NT2/D1 (cell line): Measurements from ENCODE around the gene MAP3K20.
"Not testable (repeated sequence)": the region's sequence is repeated elsewhere in the genome, so short reads cannot be mapped to it uniquely, and the experiment has no call there.

ENCODE experiments used
- DNase-seq: peaks from one replicate; pipeline ENCODE4 v3.0.0-alpha.2; 2011; ENCODE audit warnings: low read depth, low spot score
- H3K27me3 ChIP-seq: 2 replicates; pipeline ENCODE4 v1.6.0; 2011; ENCODE audit warnings: mild to moderate bottlenecking; ENCODE audit not compliant: insufficient read length, insufficient read depth
- H3K36me3 ChIP-seq: 2 replicates; pipeline ENCODE4 v1.6.1; 2011; ENCODE audit warnings: mild to moderate bottlenecking, low read length, mixed read lengths; ENCODE audit not compliant: insufficient read depth, insufficient read length
- H3K4me1 ChIP-seq: 2 replicates; pipeline ENCODE4 v1.5.1; 2011; ENCODE audit not compliant: insufficient read depth, insufficient read length
- H3K4me3 ChIP-seq: 2 replicates; pipeline ENCODE4 v1.5.1; 2011; ENCODE audit warnings: low read depth; ENCODE audit not compliant: insufficient read length
- H3K9ac ChIP-seq: 2 replicates; pipeline ENCODE4 v1.6.0; 2011; ENCODE audit warnings: low read depth; ENCODE audit not compliant: insufficient read length
- H3K9me3 ChIP-seq: 2 replicates; pipeline ENCODE4 v1.5.1; 2011; ENCODE audit warnings: mild to moderate bottlenecking, low read length; ENCODE audit not compliant: insufficient read depth
- SUZ12 ChIP-seq: IDR thresholded peaks from 2 replicates; pipeline ENCODE4 v1.6.1; 2011; ENCODE audit not compliant: insufficient read length, insufficient read depth; ENCODE audit errors: extremely low read depth
- YY1 ChIP-seq: IDR thresholded peaks from 2 replicates; pipeline ENCODE4 v1.6.1; 2011; ENCODE audit not compliant: insufficient read length, insufficient read depth
- ZNF274 ChIP-seq: IDR thresholded peaks from 2 replicates; pipeline ENCODE4 v1.6.1; 2011; ENCODE audit warnings: mild to moderate bottlenecking, low read depth, low read length

MAP3K20 gene

GRCh38 chr2:173278794-173279526, 203.3 kb downstream of the MAP3K20 start:
- Histone ChIP-seq H3K9me3 (peaks cover 24% of the 10 kb centered on the region), H3K4me1 (no peaks in the 10 kb centered on the region), H3K9ac (no peak overlapping the region), H3K4me3 (no peak overlapping the region), H3K36me3 (no peaks in the 10 kb centered on the region), H3K27me3 (no peaks in the 10 kb centered on the region)
- no peak for TF ChIP-seq SUZ12
- TF ChIP-seq YY1 = no peak
- no peak for TF ChIP-seq ZNF274
- DNase-seq = no peak

- peaks cover 24% of the 10 kb centered on the region for H3K9me3 ChIP-seq
- no peaks in the 10 kb centered on the region for H3K27me3 ChIP-seq
- H3K36me3 ChIP-seq = no peaks in the 10 kb centered on the region
- no peak overlapping the region for H3K9ac ChIP-seq
- no peaks in the 10 kb centered on the region for H3K4me1 ChIP-seq
- TF ChIP-seq YY1 (no peak), SUZ12 (no peak), ZNF274 (no peak)
- no peak overlapping the region for H3K4me3 ChIP-seq
- no peak for DNase-seq
Measured at GRCh38 chr2:173279527-173279868, 203.9 kb downstream of the MAP3K20 start.

DNA sequence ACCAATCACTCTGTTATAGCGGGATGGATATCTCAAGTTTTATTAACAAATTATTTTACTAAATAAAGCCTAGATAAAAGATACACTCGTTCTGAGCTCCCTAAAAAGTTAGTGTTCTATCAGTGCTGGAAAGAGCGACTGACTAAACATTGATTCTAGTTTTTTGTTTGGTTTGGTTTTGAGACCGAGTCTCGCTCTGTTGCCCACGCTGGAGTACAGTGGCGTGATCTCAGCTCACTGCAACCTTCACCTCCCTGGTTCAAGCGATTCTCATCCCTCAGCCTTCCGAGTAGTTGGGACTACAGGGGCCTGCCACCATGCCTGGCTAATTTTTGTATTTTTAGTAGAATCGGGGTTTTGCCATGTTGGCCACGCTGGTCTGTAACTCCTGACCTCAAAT, 205.2 kb downstream of the MAP3K20 start:
- Histone ChIP-seq H3K4me3 (no peak overlapping the region), H3K27me3 (no peaks in the 10 kb centered on the region), H3K4me1 (no peaks in the 10 kb centered on the region), H3K9ac (no peak overlapping the region), H3K36me3 (no peaks in the 10 kb centered on the region), H3K9me3 (peaks cover 24% of the 10 kb centered on the region)
- TF ChIP-seq ZNF274 (no peak), YY1 (no peak), SUZ12 (no peak)
- DNase-seq = no peak

DNA sequence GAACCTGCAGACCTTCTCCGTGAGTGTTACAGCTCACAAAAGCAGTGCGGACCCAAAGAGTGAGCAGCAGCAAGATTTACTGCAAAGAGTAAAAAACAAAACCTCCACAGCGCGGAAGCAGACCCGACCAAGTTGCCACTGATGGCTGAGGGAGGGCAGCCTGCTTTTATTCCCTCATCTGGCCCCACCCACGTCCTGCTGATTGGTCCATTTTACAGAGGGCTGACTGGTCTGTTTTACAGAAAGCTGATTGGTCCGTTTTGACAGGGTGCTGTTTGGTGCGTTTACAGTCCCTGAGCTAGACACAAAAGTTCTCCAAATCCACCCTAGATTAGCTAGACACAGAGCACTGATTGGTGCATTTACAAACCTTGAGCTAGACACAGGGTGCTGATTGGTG, 206.3 kb downstream of the MAP3K20 start:
- not testable (repeated sequence) for DNase-seq, H3K36me3 ChIP-seq, H3K9ac ChIP-seq, H3K4me1 ChIP-seq, H3K4me3 ChIP-seq, H3K27me3 ChIP-seq
- H3K9me3 ChIP-seq = peaks cover 24% of the 10 kb centered on the region

DNA sequence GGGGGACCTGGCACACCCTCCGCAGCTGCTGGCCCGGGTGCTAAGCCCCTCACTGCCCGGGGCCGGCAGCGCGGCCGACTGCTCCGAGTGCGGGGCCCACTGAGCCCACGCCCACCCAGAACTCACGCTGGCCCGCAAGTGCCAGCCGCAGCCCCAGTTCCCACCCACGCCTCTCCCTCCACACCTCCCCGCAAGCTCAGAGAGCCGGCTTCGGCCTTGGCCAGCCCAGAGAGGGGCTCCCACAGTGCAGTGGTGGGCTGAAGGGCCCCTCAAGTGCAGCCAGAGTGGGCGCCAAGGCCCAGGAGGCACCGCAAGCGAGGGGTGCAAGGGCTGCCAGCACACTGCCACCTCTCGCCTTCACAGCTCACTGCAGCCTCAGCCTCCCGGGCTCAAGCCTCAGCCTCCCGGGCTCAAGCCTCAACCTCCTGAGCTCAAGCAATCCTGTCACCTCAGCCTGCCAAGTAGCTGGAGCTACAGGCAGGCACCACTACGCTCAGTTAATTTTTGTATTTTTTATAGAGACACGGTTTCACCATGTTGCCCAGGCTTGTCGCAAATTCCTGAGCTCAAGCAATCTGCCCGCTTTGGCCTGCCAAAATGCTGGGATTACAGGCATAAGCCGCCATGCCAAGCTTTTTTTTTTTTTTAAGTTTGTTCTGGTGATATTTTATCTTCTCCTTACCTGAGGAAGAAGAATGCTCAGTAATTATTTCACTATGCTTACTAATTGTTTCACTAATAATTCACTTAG, 207.3 kb downstream of the MAP3K20 start:
- H3K4me3 ChIP-seq = no peak overlapping the region
- H3K9ac ChIP-seq = no peak overlapping the region
- no peaks in the 10 kb centered on the region for H3K27me3 ChIP-seq
- peaks cover 24% of the 10 kb centered on the region for H3K9me3 ChIP-seq
- H3K36me3 ChIP-seq = no peaks in the 10 kb centered on the region
- TF ChIP-seq SUZ12 (no peak), YY1 (no peak), ZNF274 (no peak)
- H3K4me1 ChIP-seq = no peaks in the 10 kb centered on the region
- no peak for DNase-seq

- TF ChIP-seq SUZ12 (no peak), ZNF274 (no peak), YY1 (no peak)
- Histone ChIP-seq H3K9me3 (peaks cover 26% of the 10 kb centered on the region), H3K27me3 (no peaks in the 10 kb centered on the region), H3K9ac (no peak overlapping the region), H3K36me3 (no peaks in the 10 kb centered on the region), H3K4me1 (no peaks in the 10 kb centered on the region), H3K4me3 (no peak overlapping the region)
- no peak for DNase-seq
Measured at GRCh38 chr2:173286153-173286809, 210.6 kb downstream of the MAP3K20 start.

DNA sequence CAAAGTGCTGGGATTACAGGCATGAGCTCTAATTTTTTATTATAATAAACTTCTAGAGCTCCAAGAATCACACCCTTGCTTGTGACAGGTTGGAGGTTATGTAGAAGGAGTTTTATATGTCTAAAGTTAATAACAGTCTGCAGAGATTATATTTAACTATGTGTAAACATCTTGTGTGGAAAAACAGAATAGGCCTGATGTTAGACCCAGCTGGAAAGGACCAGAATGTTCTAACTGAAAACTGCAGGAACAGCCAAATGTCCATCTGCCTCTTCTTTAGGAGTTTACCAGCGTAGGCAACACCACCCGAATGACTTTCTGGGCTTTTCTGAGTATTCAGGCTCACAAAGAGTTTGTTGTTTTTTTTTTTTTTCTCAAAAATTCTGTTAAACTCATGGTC, 211.9 kb downstream of the MAP3K20 start:
- Histone ChIP-seq H3K36me3 (no peaks in the 10 kb centered on the region), H3K4me1 (no peaks in the 10 kb centered on the region), H3K9ac (no peak overlapping the region), H3K27me3 (no peaks in the 10 kb centered on the region), H3K4me3 (no peak overlapping the region), H3K9me3 (peaks cover 19% of the 10 kb centered on the region)
- DNase-seq = no peak
- TF ChIP-seq ZNF274 (no peak), SUZ12 (no peak), YY1 (no peak)
